ENCODE results near the gene TACR1.

TACR1 gene

GRCh38 chr2:75042823-75043222 is 156.5 kb downstream of the TACR1 start:
- no peak for DNase-seq (ENCODE audit: low read depth)
- no peak for TF ChIP-seq CTCF (IDR thresholded peaks at IDR 0.05; ENCODE audit: insufficient read depth, low read depth, low read length, missing control alignments)
- H3K4me3 ChIP-seq (ENCODE audit: low read length): no peak overlapping the region

- no peak overlapping the region for H3K4me3 ChIP-seq (ENCODE audit: low read length)
- no peak for DNase-seq (ENCODE audit: low read depth)
- TF ChIP-seq CTCF (IDR thresholded peaks at IDR 0.05; ENCODE audit: insufficient read depth, low read depth, low read length, missing control alignments): no peak
Observed at GRCh38 chr2:75041731-75042600, 157.4 kb downstream of the TACR1 start.

GRCh38 chr2:75041226-75041625 is 158.1 kb downstream of the TACR1 start:
- no peak for TF ChIP-seq CTCF (IDR thresholded peaks at IDR 0.05; ENCODE audit: insufficient read depth, low read depth, low read length, missing control alignments)
- DNase-seq (ENCODE audit: low read depth): no peak
- H3K4me3 ChIP-seq (ENCODE audit: low read length): no peak overlapping the region

GRCh38 chr2:75035444-75036353 is 163.6 kb downstream of the TACR1 start:
- no peak overlapping the region for H3K4me3 ChIP-seq (ENCODE audit: low read length)
- DNase-seq (ENCODE audit: low read depth): no peak
- no peak for TF ChIP-seq CTCF (IDR thresholded peaks at IDR 0.05; ENCODE audit: insufficient read depth, low read depth, low read length, missing control alignments)

GRCh38 chr2:75033516-75033915 is 165.8 kb downstream of the TACR1 start:
- no peak for DNase-seq (ENCODE audit: low read depth)
- H3K4me3 ChIP-seq (ENCODE audit: low read length): no peak overlapping the region
- no peak for TF ChIP-seq CTCF (IDR thresholded peaks at IDR 0.05; ENCODE audit: insufficient read depth, low read depth, low read length, missing control alignments)

- DNase-seq (ENCODE audit: low read depth): no peak
- no peak overlapping the region for H3K4me3 ChIP-seq (ENCODE audit: low read length)
- no peak for TF ChIP-seq CTCF (IDR thresholded peaks at IDR 0.05; ENCODE audit: insufficient read depth, low read depth, low read length, missing control alignments)
Observed at GRCh38 chr2:75031906-75032803, 167.2 kb downstream of the TACR1 start.

All from epithelial cell of esophagus (primary cell).